Measurements from ENCODE around the gene CASP2.

The CASP2 gene

GRCh38 chr7:143287935-143288826 is at the start of gene CASP2:
CASP2 (plus strand) TSS chr7:143288351; CDS start chr7:143288456, 105 bp downstream.
- H3K4me3 ChIP-seq (ENCODE audit: low read depth, low read length): peak within 1 kb of the TSS; percentile 82
- TF ChIP-seq, protein P1, sequence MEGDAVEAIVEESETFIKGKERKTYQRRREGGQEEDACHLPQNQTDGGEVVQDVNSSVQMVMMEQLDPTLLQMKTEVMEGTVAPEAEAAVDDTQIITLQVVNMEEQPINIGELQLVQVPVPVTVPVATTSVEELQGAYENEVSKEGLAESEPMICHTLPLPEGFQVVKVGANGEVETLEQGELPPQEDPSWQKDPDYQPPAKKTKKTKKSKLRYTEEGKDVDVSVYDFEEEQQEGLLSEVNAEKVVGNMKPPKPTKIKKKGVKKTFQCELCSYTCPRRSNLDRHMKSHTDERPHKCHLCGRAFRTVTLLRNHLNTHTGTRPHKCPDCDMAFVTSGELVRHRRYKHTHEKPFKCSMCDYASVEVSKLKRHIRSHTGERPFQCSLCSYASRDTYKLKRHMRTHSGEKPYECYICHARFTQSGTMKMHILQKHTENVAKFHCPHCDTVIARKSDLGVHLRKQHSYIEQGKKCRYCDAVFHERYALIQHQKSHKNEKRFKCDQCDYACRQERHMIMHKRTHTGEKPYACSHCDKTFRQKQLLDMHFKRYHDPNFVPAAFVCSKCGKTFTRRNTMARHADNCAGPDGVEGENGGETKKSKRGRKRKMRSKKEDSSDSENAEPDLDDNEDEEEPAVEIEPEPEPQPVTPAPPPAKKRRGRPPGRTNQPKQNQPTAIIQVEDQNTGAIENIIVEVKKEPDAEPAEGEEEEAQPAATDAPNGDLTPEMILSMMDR (IDR thresholded peaks at IDR 0.05; ENCODE audit: borderline replicate concordance, insufficient read depth, low read depth, low read length): no peak

- no peak overlapping the region for H3K4me3 ChIP-seq (ENCODE audit: low read depth, low read length)
- TF ChIP-seq, protein P1 (IDR thresholded peaks at IDR 0.05; ENCODE audit: borderline replicate concordance, insufficient read depth, low read depth, low read length): no peak
Measured at GRCh38 chr7:143239813-143240212, 48.3 kb upstream of the CASP2 start.

GRCh38 chr7:143240291-143241168 is 47.6 kb upstream of the CASP2 start:
- TF ChIP-seq, protein P1 (IDR thresholded peaks at IDR 0.05; ENCODE audit: borderline replicate concordance, insufficient read depth, low read depth, low read length): peak; percentile 70
- H3K4me3 ChIP-seq (ENCODE audit: low read depth, low read length): no peak overlapping the region

DNA sequence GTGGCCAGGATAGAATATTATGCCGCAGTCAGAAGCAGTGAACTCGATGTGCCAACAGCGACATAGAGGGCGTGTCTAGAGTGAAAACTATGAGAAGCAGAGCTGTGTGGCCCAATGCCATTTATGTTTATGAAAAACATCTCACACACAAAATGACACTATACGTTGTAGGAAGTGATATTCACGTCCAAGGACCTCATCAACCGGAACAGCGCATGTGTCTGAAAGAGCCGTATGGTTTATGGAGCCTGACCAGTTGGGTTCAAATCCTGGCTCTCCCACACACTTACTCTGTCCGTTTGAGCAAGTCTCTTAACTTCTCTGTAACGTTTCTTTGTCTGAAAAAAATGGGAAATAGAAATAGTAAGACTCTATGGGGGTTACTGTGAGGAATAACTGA is 45.8 kb upstream of the CASP2 start:
- TF ChIP-seq, protein P1 (IDR thresholded peaks at IDR 0.05; ENCODE audit: borderline replicate concordance, insufficient read depth, low read depth, low read length): no peak
- H3K4me3 ChIP-seq (ENCODE audit: low read depth, low read length): no peak overlapping the region

- TF ChIP-seq, protein P1 (IDR thresholded peaks at IDR 0.05; ENCODE audit: borderline replicate concordance, insufficient read depth, low read depth, low read length): no peak
Measured at GRCh38 chr7:143243111-143243510, 45.0 kb upstream of the CASP2 start.

GRCh38 chr7:143243614-143244013 is 44.5 kb upstream of the CASP2 start:
- no peak overlapping the region for H3K4me3 ChIP-seq (ENCODE audit: low read depth, low read length)
- TF ChIP-seq, protein P1 (IDR thresholded peaks at IDR 0.05; ENCODE audit: borderline replicate concordance, insufficient read depth, low read depth, low read length): no peak

More at GRCh38 chr7:143243111-143243510, 45.0 kb upstream of the CASP2 start:
- H3K4me3 ChIP-seq (ENCODE audit: low read depth, low read length): no peak overlapping the region
